Right ventricle myocardium inferior (tissue), 1 donor: ENCODE results near the gene LRRC52. TPM values are rescaled to one million over a fixed set of nuclear protein-coding genes. Genes with fewer than 3 reads are reported as not detected.

Experiments used
- total RNA-seq: library from RNA; stranded (reverse); fragmentation: NEBNext Ultra II Directional; extraction: Animal tissue kit (Norgen Biotek cat#: 25700); gene quantifications from one replicate; pipeline ENCODE4 v1.2.1, GENCODE V29; 2021
- donor health status: DM: no; HTN: yes; CAD: no; lungs with severe emphysema.

LRRC52 gene
- total RNA-seq, 1 donor from 2014 or later = 0.30 TPM

Other genes with a start within 250 kb of the LRRC52 start
- gene LMX1A, start 187.3 kb upstream of the LRRC52 start, total RNA-seq = 0.14 TPM
- 3.1 TPM for gene RXRG, start 98.9 kb upstream of the LRRC52 start, total RNA-seq
- 628 TPM for gene MGST3, start 87.2 kb downstream of the LRRC52 start, total RNA-seq
- gene ALDH9A1, start 154.6 kb downstream of the LRRC52 start, total RNA-seq = 57.3 TPM
- gene TMCO1, start 224.9 kb downstream of the LRRC52 start, total RNA-seq = 47.3 TPM